Mononuclear cell (primary cell): ENCODE measurements around the gene TBC1D13. TPM values are rescaled to one million over a fixed set of nuclear protein-coding genes. Genes with fewer than 3 reads are reported as not detected.

Experiments
- H3K27me3 ChIP-seq: 2 replicates; pipeline ENCODE4 v1.6.0; 2011; ENCODE audit warnings: low read length, control low read depth; ENCODE audit not compliant: insufficient read depth
- H3K4me1 ChIP-seq: 2 replicates; pipeline ENCODE4 v1.5.1; 2011; ENCODE audit warnings: mild to moderate bottlenecking, low read length, control low read depth; ENCODE audit not compliant: insufficient read depth
- H3K4me3 ChIP-seq: 2 replicates; pipeline ENCODE4 v1.5.1; 2011; ENCODE audit warnings: mild to moderate bottlenecking, low read length, moderate library complexity
- H3K9me3 ChIP-seq: 2 replicates; pipeline ENCODE4 v1.5.1; 2011; ENCODE audit warnings: low read depth, mild to moderate bottlenecking, control low read depth, low read length
- total RNA-seq: library from RNA; depleted of rRNA; stranded (reverse); fragments of >200 nt; gene quantifications from one replicate; pipeline ENCODE4 v1.2.3, GENCODE V29; 2012

Gene TBC1D13
- total RNA-seq, 1 donor = 26.4 TPM

DNA sequence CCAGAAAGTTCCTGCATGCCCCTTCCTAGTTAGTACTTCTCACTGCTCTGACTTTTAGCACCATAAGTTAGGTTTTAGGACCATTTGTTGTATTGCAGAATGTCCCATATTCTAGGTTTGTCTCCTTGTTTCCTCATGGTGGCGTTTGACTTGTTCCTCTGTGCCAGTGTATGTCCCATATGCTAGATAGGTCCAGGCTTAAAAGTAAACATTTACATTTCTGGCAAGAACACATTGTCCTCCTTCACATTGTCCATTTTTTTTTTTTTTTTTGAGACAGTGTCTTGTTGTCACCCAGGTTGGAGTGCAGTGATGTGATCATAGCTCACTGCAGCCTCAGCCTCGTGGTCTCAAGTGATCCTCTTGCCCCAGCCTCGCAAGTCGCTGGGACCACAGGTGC is 15.4 kb downstream of the TBC1D13 start:
- Histone ChIP-seq H3K9me3 (no peaks in the 10 kb centered on the region), H3K4me1 (no peaks in the 10 kb centered on the region), H3K27me3 (no peaks in the 10 kb centered on the region), H3K4me3 (no peak overlapping the region)

DNA sequence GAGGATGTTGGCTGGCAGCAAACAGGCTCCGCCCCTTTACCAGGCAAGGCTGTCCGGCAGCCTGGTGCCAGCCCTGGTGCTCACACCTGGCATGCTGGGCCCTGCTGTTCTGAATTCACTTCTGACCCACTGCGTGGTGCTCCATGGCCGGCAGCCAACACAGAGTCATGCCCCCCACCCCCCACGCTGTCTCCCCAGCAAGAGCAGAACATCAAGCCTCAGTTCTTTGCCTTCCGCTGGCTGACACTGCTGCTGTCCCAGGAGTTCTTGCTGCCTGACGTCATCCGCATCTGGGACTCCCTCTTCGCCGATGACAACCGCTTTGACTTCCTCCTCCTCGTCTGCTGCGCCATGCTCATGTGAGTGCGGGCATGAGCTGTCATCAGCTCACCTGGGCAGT is 18.6 kb downstream of the TBC1D13 start:
- no peaks in the 10 kb centered on the region for H3K9me3 ChIP-seq
- H3K4me3 ChIP-seq = no peak overlapping the region
- H3K27me3 ChIP-seq = no peaks in the 10 kb centered on the region
- no peaks in the 10 kb centered on the region for H3K4me1 ChIP-seq

DNA sequence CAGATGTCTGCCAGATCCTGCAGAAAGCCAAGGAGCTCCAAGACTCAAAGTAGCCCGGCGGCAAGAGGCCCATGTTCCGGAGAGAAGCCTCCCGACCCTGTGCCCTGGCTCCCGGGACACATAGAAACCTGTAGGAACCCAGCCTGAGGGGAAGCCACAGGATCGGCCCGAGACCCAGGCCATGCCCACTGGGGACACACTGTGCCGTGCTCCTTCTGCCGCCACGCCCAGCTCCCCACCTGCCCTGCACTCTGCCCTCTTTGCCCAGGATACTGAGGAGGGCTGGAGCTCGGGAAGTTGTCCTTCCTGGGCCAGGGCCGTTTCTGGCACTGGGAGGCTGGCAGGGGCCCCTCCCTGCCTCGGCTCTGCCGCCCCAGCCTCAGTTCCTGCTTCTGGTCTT is 20.8 kb downstream of the TBC1D13 start:
- H3K4me3 ChIP-seq = no peak overlapping the region

DNA sequence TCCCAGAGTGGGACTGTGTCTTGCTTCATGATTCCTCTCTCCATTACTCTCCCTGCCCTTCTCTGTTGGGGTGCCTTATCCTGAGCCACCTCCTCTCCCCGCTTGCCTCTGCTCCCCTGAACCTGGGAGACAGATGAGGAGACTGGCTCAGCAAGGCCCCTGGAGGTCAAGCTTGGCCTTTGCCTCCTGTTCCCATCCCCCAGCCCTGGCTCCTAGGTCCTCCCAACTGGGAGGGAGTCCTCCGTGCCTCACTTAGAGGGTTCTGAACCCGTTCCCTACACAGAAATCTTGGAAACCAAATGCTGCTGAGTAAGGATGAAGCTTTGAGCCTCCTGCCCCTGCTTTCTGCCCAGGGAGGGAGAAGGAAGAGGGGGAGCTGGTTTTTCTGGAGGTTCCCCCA is 21.5 kb downstream of the TBC1D13 start:
- Histone ChIP-seq H3K4me3 (no peak overlapping the region), H3K9me3 (no peaks in the 10 kb centered on the region), H3K27me3 (no peaks in the 10 kb centered on the region), H3K4me1 (no peaks in the 10 kb centered on the region)

More for the DNA sequence above, 20.8 kb downstream of the TBC1D13 start:
- Histone ChIP-seq H3K9me3 (no peaks in the 10 kb centered on the region), H3K4me1 (no peaks in the 10 kb centered on the region), H3K27me3 (no peaks in the 10 kb centered on the region)

DNA sequence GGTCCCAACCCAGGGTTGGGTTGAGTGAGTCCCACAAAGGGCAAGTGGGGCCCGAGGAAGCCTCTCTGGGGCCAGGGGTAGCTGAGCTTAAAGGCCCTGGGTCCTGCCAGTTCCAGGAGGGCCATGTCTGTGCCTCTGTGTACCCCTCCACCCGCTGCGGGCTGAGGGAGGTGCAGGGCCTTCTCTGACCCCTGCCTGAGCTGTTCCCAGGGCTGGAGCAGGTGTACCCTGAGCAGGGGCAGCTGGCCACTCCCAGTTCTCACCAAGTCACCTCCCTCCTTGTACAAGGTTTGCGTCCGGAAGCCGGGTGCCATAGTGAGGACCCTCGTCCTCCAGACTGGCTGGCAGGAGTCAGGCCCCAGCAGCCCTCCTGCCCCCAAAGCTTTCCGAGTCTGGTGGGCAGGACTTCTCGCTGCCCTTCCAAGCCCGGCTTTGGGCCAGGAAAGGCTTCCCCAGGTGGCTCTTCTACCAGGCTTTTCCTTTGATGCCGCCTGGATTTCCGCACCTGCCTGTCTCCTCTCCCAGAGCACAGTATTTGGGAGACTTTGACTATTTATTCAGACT is 22.1 kb downstream of the TBC1D13 start:
- Histone ChIP-seq H3K4me3 (no peak overlapping the region), H3K9me3 (no peaks in the 10 kb centered on the region), H3K4me1 (no peaks in the 10 kb centered on the region), H3K27me3 (no peaks in the 10 kb centered on the region)

DNA sequence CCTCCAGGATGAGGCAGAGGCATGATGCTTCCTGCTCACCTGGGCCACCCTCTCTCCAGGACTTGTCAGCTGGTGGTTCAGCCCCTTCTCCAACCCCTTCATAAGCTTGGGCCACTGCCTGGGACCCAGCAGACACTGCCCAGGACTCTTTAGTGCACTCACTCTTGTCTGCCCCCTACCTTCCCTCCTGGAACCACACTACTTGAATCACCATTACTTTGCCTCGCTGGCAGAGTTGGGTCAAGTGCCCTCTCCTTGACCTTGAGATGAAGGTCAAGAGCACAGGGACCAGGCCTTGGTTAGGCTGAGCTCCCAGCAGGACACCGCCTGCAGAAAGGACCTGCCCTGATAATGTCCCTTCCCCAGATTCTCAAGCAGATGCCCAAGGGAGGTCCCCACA is 22.8 kb downstream of the TBC1D13 start:
- H3K27me3 ChIP-seq = no peaks in the 10 kb centered on the region

DNA sequence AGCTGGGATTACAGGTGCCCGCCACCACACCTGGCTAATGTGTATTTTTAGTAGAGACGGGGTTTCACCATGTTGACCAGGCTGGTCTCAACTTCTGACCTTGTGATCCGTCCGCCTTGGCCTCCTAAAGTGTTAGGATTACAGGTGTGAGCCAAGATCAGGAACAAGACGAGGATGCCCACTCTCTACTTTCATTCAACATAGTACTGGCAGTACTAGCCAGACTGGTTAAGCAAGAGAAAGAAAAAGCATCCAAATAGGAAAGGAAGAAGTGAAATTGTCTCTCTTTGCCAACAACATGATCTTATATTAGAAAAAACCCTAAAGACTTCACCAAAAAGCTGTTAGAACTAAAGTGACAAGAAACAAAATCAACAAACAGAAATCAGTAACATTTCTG is 23.8 kb downstream of the TBC1D13 start:
- Histone ChIP-seq H3K4me1 (no peaks in the 10 kb centered on the region), H3K9me3 (no peaks in the 10 kb centered on the region), H3K4me3 (no peak overlapping the region), H3K27me3 (no peaks in the 10 kb centered on the region)

More for the DNA sequence above, 22.8 kb downstream of the TBC1D13 start:
- H3K4me1 ChIP-seq = no peaks in the 10 kb centered on the region
- no peaks in the 10 kb centered on the region for H3K9me3 ChIP-seq
- no peak overlapping the region for H3K4me3 ChIP-seq

DNA sequence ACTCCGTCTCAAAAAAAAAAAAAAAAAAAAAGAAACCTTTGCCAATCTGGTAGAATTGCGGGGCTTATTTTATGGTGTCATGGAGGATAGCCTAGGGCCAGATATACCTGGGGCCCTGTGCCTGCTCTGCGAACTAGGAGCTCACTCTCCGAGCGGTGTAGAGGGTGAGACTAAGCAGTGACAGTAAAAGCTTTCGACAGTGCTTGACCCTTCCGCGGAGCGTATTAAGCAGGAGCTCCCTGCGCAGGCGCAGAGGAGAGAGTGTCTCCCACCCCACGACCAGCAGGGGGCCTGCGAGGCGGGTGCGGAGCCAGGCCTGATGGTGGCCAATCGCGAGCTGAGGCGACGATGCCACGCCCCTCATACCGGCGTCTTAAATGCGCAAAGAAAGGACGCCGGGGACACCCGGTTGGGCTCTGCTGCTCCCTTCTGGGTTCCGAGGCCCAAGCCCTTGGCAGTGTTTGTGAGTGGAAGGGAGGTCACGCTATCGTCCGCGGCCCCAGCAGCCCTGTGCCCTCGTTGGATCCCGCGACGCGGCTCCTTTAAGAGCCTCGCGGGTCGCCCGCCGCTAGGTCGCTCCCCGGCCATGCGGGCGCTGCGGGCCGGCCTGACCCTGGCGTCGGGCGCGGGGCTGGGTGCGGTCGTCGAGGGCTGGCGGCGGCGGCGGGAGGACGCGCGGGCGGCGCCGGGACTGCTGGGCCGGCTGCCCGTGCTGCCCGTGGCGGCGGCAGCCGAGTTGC is 31.2 kb downstream of the TBC1D13 start, which contains the start of gene ENDOG:
Gene ENDOG (plus strand): TSS at position 402 of the 740 bp plus-strand sequence. CDS start 185 bp downstream, at position 587.
- peaks cover 17% of the 10 kb centered on the region for H3K4me1 ChIP-seq
- H3K9me3 ChIP-seq = no peaks in the 10 kb centered on the region
- H3K27me3 ChIP-seq = no peaks in the 10 kb centered on the region
- peak within 1 kb of the TSS; percentile 61 for H3K4me3 ChIP-seq

DNA sequence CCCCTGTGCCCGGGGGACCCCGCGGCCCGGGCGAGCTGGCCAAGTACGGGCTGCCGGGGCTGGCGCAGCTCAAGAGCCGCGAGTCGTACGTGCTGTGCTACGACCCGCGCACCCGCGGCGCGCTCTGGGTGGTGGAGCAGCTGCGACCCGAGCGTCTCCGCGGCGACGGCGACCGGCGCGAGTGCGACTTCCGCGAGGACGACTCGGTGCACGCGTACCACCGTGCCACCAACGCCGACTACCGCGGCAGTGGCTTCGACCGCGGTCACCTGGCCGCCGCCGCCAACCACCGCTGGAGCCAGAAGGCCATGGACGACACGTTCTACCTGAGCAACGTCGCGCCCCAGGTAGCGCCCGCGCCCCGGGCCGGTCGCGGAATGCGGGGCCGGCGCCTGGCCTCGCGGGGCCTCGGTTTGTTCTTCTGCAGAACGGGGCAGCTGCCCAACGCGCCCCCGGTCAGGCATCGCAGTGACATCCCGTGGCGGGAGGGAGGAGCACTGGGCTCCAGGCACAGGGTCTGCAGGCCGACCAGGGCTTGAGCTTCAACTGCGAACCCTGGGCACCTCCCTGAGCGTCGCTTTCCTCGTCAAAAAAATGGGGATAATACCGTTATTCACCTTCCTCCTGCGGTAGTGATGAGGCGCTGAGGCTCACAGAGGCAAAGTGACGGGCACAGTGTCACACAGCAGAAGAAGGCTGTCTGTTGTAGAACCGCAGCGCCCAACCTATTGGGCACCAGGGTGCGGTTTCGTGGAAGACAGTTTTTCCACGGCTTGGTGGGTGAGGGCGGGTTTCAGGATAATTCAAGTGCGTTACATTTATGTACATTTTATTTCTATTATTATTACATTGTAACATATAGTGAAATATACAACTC is 32.0 kb downstream of the TBC1D13 start:
- Histone ChIP-seq H3K4me3 (peak overlapping the region; percentile 61), H3K9me3 (no peaks in the 10 kb centered on the region), H3K4me1 (peaks cover 17% of the 10 kb centered on the region), H3K27me3 (no peaks in the 10 kb centered on the region)

DNA sequence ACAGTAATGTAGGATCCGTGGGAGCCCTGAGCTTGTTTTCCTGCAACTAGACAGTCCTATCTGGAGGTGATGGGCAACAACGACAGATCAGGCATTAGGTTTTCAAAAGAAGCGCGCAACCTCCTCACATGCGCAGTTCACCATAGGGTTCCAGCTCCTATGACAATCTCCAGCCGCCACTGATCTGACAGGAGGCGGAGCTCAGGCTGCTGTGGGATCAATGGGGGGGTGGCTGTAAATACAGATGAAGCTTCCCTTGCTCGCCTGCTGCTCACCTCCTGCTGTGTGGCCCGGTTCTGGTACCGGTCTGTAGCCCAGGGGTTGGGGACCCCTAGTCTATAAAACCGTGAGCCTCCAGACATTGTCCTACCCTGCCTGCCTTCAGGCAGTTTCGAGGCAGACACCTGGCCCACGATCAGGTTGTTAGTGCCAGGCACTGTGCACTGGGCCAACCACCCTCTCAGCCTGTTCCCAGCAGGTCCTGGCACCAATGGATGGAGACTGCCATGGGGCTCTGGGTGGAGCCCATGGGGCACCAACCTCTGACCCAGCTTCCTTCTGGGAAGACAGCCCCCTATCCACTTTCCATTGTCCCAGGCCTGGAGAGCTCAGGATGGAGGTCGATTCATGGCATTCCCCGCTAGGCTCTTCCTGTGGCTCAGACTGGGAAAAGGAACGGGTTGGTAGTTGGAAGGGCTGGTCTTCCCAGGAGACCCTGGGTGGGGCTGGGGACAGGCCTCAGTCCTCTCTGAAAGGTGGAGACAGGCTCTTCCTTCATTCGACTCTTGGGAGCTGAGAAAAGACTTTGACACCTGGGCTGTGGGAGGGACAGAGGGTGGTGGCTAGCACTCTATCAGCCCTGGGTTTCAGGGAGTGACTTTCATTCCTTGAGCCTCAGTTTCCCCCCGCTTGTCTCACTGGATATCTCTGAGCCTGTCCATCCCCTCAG is 32.9 kb downstream of the TBC1D13 start:
- no peak overlapping the region for H3K4me3 ChIP-seq
- no peaks in the 10 kb centered on the region for H3K27me3 ChIP-seq
- H3K4me1 ChIP-seq = peaks cover 17% of the 10 kb centered on the region
- no peaks in the 10 kb centered on the region for H3K9me3 ChIP-seq

DNA sequence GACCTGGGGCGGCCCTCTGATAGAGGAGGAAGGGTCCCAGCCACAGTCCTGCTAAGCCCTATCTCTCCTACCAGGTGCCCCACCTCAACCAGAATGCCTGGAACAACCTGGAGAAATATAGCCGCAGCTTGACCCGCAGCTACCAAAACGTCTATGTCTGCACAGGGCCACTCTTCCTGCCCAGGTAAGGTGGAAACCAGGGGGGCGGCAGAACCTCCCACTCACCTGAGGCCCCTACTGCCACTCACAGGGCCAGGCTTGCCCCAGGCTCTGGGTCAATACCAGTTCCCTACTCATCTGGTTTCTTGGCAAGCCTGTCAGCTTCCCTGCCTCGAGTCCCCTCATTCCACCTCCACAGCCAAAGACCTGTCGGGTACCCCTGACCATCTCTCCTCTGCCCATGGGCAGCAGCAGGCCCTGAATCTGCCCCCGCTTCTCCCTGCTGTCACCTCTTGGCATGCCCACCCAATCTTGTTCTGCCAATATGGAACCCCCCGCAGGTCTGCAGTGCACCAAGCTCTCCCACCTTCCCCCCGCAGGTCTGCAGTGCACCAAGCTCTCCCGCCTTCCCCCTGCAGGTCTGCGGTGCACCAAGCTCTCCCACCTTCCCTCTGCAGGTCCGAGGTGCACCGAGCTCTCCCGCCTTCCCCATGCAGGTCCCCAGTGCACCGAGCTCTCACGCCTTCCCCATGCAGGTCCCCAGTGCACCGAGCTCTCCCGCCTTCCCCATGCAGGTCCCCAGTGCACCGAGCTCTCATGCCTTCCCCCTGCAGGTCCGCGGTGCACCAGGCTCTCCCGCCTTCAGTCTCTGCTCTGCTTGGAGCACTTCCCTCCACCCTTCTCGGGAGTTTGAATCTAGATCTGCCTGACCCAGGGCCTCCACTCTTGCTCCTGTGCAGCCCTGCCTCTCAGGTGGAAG is 33.9 kb downstream of the TBC1D13 start:
- Histone ChIP-seq H3K4me3 (no peak overlapping the region), H3K27me3 (no peaks in the 10 kb centered on the region), H3K4me1 (peaks cover 17% of the 10 kb centered on the region), H3K9me3 (no peaks in the 10 kb centered on the region)

DNA sequence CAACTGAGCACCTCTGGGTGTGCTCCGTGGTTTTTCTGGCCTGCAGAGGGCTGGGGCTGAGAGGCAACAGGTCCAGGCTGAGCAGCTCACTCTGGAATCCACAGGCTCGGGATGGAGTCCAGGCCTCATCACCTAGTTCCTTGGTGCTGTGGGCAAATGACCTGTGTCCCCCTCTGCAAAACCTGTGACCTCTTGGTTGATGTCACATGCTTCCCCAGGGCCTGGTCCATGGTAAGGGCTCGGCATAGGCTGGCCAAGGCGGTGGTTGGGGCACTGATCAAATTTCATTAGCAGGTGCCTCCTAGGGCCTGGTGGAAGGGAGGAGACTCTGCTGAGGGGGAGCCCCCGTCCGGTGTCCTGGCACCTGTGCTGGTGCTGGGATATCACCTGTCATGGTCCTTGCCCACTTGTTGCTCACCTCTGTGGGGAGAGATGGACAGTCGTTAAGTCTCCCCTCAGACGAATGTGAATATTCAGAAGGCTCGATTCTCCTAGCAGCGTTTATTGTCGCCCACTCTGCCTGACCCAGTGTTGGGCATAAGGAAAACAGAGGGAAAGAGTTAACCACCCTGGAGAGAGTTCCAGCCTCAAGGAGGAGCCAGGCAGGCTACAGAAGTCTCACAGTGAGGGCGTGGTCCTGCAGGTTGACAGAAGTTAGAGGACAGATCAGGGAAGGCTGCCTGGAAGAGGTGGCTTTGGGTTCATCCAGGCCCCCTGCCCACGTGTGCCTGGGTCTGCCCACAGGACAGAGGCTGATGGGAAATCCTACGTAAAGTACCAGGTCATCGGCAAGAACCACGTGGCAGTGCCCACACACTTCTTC is 34.7 kb downstream of the TBC1D13 start:
- Histone ChIP-seq H3K27me3 (no peaks in the 10 kb centered on the region), H3K4me1 (peaks cover 17% of the 10 kb centered on the region), H3K4me3 (no peak overlapping the region)

More for the DNA sequence above, 34.7 kb downstream of the TBC1D13 start:
- no peaks in the 10 kb centered on the region for H3K9me3 ChIP-seq
